Mesenchymal stem cell (in vitro differentiated cells and primary cell): ENCODE results near the gene FBXL19.

Experiments used
- DNase-seq: peaks from one replicate; pipeline ENCODE4 v3.0.0-alpha.2; 2013
- H2AFZ ChIP-seq: one replicate; pipeline ENCODE4 v1.6.1; 2013; ENCODE audit warnings: low read depth, mild to moderate bottlenecking, control low read depth, inconsistent platforms, low read length, moderate library complexity
- H2AK5ac ChIP-seq: 2 replicates; pipeline ENCODE4 v1.6.1; 2013; ENCODE audit warnings: low read length, moderate library complexity, mild to moderate bottlenecking, inconsistent platforms; ENCODE audit not compliant: severe bottlenecking
- H2BK120ac ChIP-seq: one replicate; pipeline ENCODE4 v1.6.1; 2013; ENCODE audit warnings: low read depth, mild to moderate bottlenecking, inconsistent platforms, low read length, moderate library complexity
- H2BK12ac ChIP-seq, 2 experiments: one replicate each; pipeline ENCODE4 v1.6.1; 2013; ENCODE audit warnings: inconsistent platforms in 2 of 2, low read length in 2 of 2, mild to moderate bottlenecking in 2 of 2, moderate library complexity in 2 of 2, control low read depth in 1 of 2
- H2BK15ac ChIP-seq: one replicate; pipeline ENCODE4 v1.6.1; 2013; ENCODE audit warnings: mild to moderate bottlenecking, low read depth, inconsistent platforms; ENCODE audit not compliant: poor library complexity, severe bottlenecking
- H2BK5ac ChIP-seq: 2 replicates; pipeline ENCODE4 v1.6.1; 2013; ENCODE audit warnings: low read depth, mild to moderate bottlenecking, low read length, control low read depth, inconsistent platforms; ENCODE audit not compliant: poor library complexity, severe bottlenecking
- H3K14ac ChIP-seq, 2 experiments: one replicate each; pipeline ENCODE4 v1.6.1; 2013; ENCODE audit warnings: inconsistent platforms in 2 of 2, low read length in 2 of 2, control low read depth in 1 of 2, mild to moderate bottlenecking in 1 of 2, moderate library complexity in 1 of 2
- H3K18ac ChIP-seq, 2 experiments: one replicate each; pipeline ENCODE4 v1.6.1; 2013; ENCODE audit warnings: inconsistent platforms in 2 of 2, low read length in 2 of 2, control low read depth in 1 of 2, low read depth in 1 of 2, mild to moderate bottlenecking in 1 of 2
- H3K23ac ChIP-seq, 2 experiments: one replicate each; pipeline ENCODE4 v1.6.1; 2013; ENCODE audit warnings: inconsistent platforms in 2 of 2, low read length in 2 of 2, mild to moderate bottlenecking in 2 of 2, moderate library complexity in 2 of 2, control low read depth in 1 of 2
- H3K27ac ChIP-seq: 2 replicates; pipeline ENCODE4 v1.5.1; 2013; ENCODE audit warnings: mild to moderate bottlenecking, moderate library complexity, low read length, control low read depth, inconsistent platforms; ENCODE audit not compliant: poor library complexity, severe bottlenecking
- H3K27me3 ChIP-seq, 2 experiments: 2 replicates each; pipeline versions ENCODE4 v1.6.1 to v1.7.0; 2013; ENCODE audit warnings: low read length in 2 of 2, mild to moderate bottlenecking in 2 of 2, moderate library complexity in 2 of 2, control low read depth in 1 of 2, inconsistent platforms in 1 of 2; ENCODE audit not compliant: control insufficient read depth in 1 of 2, insufficient read depth in 1 of 2
- H3K36me3 ChIP-seq, 2 experiments: 2 replicates each; pipeline versions ENCODE4 v1.6.1 to v1.7.0; 2013; ENCODE audit warnings: low read length in 2 of 2, control low read depth in 1 of 2, inconsistent platforms in 1 of 2, low read depth in 1 of 2, mild to moderate bottlenecking in 1 of 2; ENCODE audit not compliant: insufficient read depth in 2 of 2, control insufficient read depth in 1 of 2
- H3K4ac ChIP-seq, 2 experiments: one replicate each; pipeline ENCODE4 v1.6.1; 2013; ENCODE audit warnings: inconsistent platforms in 2 of 2, low read length in 2 of 2, mild to moderate bottlenecking in 2 of 2, moderate library complexity in 2 of 2, control low read depth in 1 of 2, low read depth in 1 of 2
- H3K4me1 ChIP-seq: 2 replicates; pipeline ENCODE4 v1.6.1; 2013; ENCODE audit warnings: low read depth, low read length, control low read depth; ENCODE audit not compliant: control insufficient read depth, insufficient read depth
- H3K4me2 ChIP-seq: 2 replicates; pipeline ENCODE4 v1.6.1; 2013; ENCODE audit warnings: low read length, mild to moderate bottlenecking, inconsistent platforms; ENCODE audit not compliant: poor library complexity, severe bottlenecking
- H3K4me3 ChIP-seq, 2 experiments: 2 replicates each; pipeline versions ENCODE4 v1.5.1 to v1.7.0; 2013; ENCODE audit warnings: low read length in 2 of 2, mild to moderate bottlenecking in 2 of 2, control low read depth in 1 of 2, low read depth in 1 of 2; ENCODE audit not compliant: insufficient read depth in 1 of 2
- H3K79me1 ChIP-seq: replicated peaks from 2 replicates; pipeline ENCODE4 v1.6.1; 2013; ENCODE audit warnings: mild to moderate bottlenecking, control low read depth, low read length, inconsistent platforms; ENCODE audit not compliant: poor library complexity, severe bottlenecking
- H3K9ac ChIP-seq: 2 replicates; pipeline ENCODE4 v1.7.0; 2013; ENCODE audit warnings: mild to moderate bottlenecking, low read length, moderate library complexity
- H3K9me3 ChIP-seq: 2 replicates; pipeline ENCODE4 v1.7.0; 2013; ENCODE audit warnings: mild to moderate bottlenecking, low read length; ENCODE audit not compliant: control insufficient read depth
- H4K8ac ChIP-seq: one replicate; pipeline ENCODE4 v1.6.1; 2013; ENCODE audit warnings: inconsistent platforms, mild to moderate bottlenecking, low read length, moderate library complexity
- H4K91ac ChIP-seq: one replicate; pipeline ENCODE4 v1.6.1; 2013; ENCODE audit warnings: mild to moderate bottlenecking, low read length, inconsistent platforms
- WGBS: methylation state at CpG from one replicate; pipeline ENCODE4 v1.1.7; 2013; ENCODE audit warnings: mixed read lengths; 5-methylcytosine and 5-hydroxymethylcytosine counted together

FBXL19 gene

DNA sequence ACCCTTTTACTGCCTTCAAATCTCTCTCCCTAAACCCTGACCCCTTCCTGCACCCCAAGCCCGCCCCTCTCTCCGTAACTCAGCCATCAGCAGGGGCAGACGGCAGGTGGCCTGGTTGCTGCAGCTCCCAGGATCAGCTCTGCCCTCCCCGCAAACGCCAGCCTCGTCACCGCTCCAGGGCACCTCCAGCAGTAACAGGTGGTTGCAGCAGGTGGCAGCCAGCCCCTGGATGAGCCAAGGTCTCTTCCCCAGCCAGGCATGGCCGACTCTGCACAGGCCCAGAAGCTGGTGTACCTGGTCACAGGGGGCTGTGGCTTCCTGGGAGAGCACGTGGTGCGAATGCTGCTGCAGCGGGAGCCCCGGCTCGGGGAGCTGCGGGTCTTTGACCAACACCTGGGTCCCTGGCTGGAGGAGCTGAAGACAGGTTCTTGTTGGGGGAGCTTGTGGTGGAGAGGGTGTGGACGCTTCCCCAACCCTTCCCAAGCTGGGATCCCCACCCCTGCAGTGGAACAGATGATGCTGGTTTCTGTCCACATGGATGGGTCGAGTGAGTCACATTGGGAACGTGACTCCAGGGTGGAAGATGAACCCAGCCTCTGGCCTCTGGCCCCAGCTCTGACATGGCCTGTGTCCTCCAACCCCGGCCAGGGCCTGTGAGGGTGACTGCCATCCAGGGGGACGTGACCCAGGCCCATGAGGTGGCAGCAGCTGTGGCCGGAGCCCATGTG lies 62.2 kb downstream of the FBXL19 start:
- peak overlapping the region; percentile 58 for H4K91ac ChIP-seq
- peaks cover 56 to 75% of the 10 kb centered on the region in 2 experiments for H3K36me3 ChIP-seq
- H3K27ac ChIP-seq = no peak overlapping the region
- H2BK15ac ChIP-seq = peak overlapping the region; percentile 90
- H3K4ac ChIP-seq = peak overlapping the region; percentile 43 to 49
- H2AK5ac ChIP-seq = no peak overlapping the region
- peak overlapping the region; percentile 43 to 92 for H3K4me3 ChIP-seq
- no peak overlapping the region for H2AFZ ChIP-seq
- H3K79me1 ChIP-seq = no peaks in the 10 kb centered on the region
- H2BK120ac ChIP-seq = peak overlapping the region; percentile 39
- peak overlapping the region; percentile 1 to 28 for H2BK12ac ChIP-seq
- H3K23ac ChIP-seq = no peak overlapping the region
- H3K9me3 ChIP-seq = no peaks in the 10 kb centered on the region
- peak overlapping the region; percentile 75 for H3K4me2 ChIP-seq
- no peaks in the 10 kb centered on the region for H3K27me3 ChIP-seq
- peak overlapping the region; percentile 93 for H3K9ac ChIP-seq
- H3K4me1 ChIP-seq = peaks cover 27% of the 10 kb centered on the region
- peak overlapping the region in 1 of 2 experiments; percentile 31 for H3K14ac ChIP-seq
- peak; percentile 13 for DNase-seq
- H4K8ac ChIP-seq = peak overlapping the region; percentile 91
- no peak overlapping the region for H2BK5ac ChIP-seq
- peak overlapping the region; percentile 61 to 76 for H3K18ac ChIP-seq
- WGBS = 87% methylated on average over 19 of the region's 20 CpGs

GRCh38 chr16:30986129-30986991 lies 63.0 kb downstream of the FBXL19 start:
- H3K9ac ChIP-seq = peak overlapping the region; percentile 93
- H2BK15ac ChIP-seq = no peak overlapping the region
- peaks cover 49 to 75% of the 10 kb centered on the region in 2 experiments for H3K36me3 ChIP-seq
- H3K27ac ChIP-seq = no peak overlapping the region
- no peaks in the 10 kb centered on the region for H3K27me3 ChIP-seq
- no peak overlapping the region for H3K4ac ChIP-seq
- no peak overlapping the region for H3K4me2 ChIP-seq
- H3K23ac ChIP-seq = no peak overlapping the region
- no peak overlapping the region for H2BK5ac ChIP-seq
- H3K14ac ChIP-seq = no peak overlapping the region
- no peak overlapping the region for H3K18ac ChIP-seq
- H2AK5ac ChIP-seq = no peak overlapping the region
- no peak overlapping the region for H2BK120ac ChIP-seq
- peak overlapping the region; percentile 19 for H4K91ac ChIP-seq
- no peak for DNase-seq
- no peak overlapping the region for H2AFZ ChIP-seq
- WGBS = 98% methylated on average over 29 of the region's 29 CpGs
- H3K9me3 ChIP-seq = no peaks in the 10 kb centered on the region
- no peaks in the 10 kb centered on the region for H3K79me1 ChIP-seq
- H2BK12ac ChIP-seq = peak overlapping the region in 1 of 2 experiments; percentile 28
- H3K4me1 ChIP-seq = peaks cover 30% of the 10 kb centered on the region
- peak overlapping the region in 1 of 2 experiments; percentile 92 for H3K4me3 ChIP-seq
- H4K8ac ChIP-seq = no peak overlapping the region

DNA sequence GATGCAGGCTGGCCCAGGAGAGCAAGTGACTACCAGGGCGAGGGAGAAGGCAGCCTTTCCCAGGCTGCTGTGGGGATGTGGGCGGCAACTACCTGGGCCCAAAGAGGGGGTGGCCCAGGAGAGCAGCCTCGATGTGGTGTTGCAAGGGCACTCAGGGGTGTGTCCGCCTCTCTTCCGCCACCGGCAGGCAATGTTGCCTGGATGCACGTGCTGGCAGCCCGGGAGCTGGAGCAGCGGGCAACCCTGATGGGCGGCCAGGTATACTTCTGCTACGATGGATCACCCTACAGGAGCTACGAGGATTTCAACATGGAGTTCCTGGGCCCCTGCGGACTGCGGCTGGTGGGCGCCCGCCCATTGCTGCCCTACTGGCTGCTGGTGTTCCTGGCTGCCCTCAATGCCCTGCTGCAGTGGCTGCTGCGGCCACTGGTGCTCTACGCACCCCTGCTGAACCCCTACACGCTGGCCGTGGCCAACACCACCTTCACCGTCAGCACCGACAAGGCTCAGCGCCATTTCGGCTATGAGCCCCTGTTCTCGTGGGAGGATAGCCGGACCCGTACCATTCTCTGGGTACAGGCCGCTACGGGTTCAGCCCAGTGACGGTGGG lies 64.3 kb downstream of the FBXL19 start:
- no peak overlapping the region for H2BK12ac ChIP-seq
- H2AK5ac ChIP-seq = no peak overlapping the region
- no peak overlapping the region for H4K91ac ChIP-seq
- peaks cover 31% of the 10 kb centered on the region for H3K4me1 ChIP-seq
- no peak overlapping the region for H2BK120ac ChIP-seq
- peak overlapping the region; percentile 22 for H4K8ac ChIP-seq
- no peak overlapping the region for H3K18ac ChIP-seq
- DNase-seq = no peak
- no peaks in the 10 kb centered on the region for H3K9me3 ChIP-seq
- no peak overlapping the region for H3K27ac ChIP-seq
- H2AFZ ChIP-seq = no peak overlapping the region
- no peak overlapping the region for H3K4ac ChIP-seq
- no peak overlapping the region for H3K9ac ChIP-seq
- H3K79me1 ChIP-seq = no peaks in the 10 kb centered on the region
- peaks cover 47 to 75% of the 10 kb centered on the region in 2 experiments for H3K36me3 ChIP-seq
- H3K4me2 ChIP-seq = no peak overlapping the region
- H3K4me3 ChIP-seq = no peak overlapping the region
- WGBS = 94% methylated on average over 30 of the region's 30 CpGs
- no peak overlapping the region for H2BK5ac ChIP-seq
- H2BK15ac ChIP-seq = no peak overlapping the region
- H3K27me3 ChIP-seq = no peaks in the 10 kb centered on the region
- H3K14ac ChIP-seq = no peak overlapping the region
- no peak overlapping the region for H3K23ac ChIP-seq
